AG04450 (cell line): Measurements from ENCODE around the gene SAMMSON. TPM values are rescaled to one million over a fixed set of nuclear protein-coding genes. Genes with fewer than 3 reads are reported as not detected.

Experiments
- CTCF ChIA-PET: fragments of 300-600, 350-600 bp; formaldehyde crosslinking; extraction: SDS; loops from one replicate; lab custom pipeline; 2022; ENCODE audit warnings: antibody characterized with exemption, inconsistent platforms; lab: Charles Lee
- POLR2A ChIA-PET: fragments of 350-600 bp; formaldehyde crosslinking; extraction: SDS; loops from one replicate; lab custom pipeline; 2021; ENCODE audit warnings: antibody characterized with exemption, inconsistent platforms; lab: Yijun Ruan, JAX
- DNase-seq: peaks from one replicate; pipeline ENCODE4 v3.0.0-alpha.2; 2011; ENCODE audit warnings: low read depth, low spot score
- H3K27ac ChIP-seq: one replicate; pipeline ENCODE4 v1.5.1; 2012; ENCODE audit warnings: low read depth, low read length, control low read depth
- H3K27me3 ChIP-seq: one replicate; pipeline ENCODE4 v1.6.0; 2012; ENCODE audit warnings: low read length; ENCODE audit not compliant: control insufficient read depth, insufficient read depth
- H3K4me3 ChIP-seq: 2 replicates; pipeline ENCODE4 v1.5.1; 2011; ENCODE audit warnings: mild to moderate bottlenecking, low read depth, low read length, control low read depth
- H3K9me3 ChIP-seq: 2 replicates; pipeline ENCODE4 v1.5.1; 2012; ENCODE audit warnings: low read length; ENCODE audit not compliant: control insufficient read depth, insufficient read depth
- polyA plus RNA-seq: library from polyadenylated mRNA; depleted of rRNA; stranded (reverse); fragments of >200 nt; gene quantifications from 2 replicates; pipeline ENCODE4 v1.2.3, GENCODE V29; 2011
- TF ChIP-seq, protein P1 (sequence below): IDR thresholded peaks from 2 replicates; pipeline ENCODE4 v1.5.1; 2011; ENCODE audit warnings: low read depth, low read length, control low read depth, inconsistent platforms

SAMMSON gene
- polyA plus RNA-seq, 1 experiment, result not detected

DNA sequence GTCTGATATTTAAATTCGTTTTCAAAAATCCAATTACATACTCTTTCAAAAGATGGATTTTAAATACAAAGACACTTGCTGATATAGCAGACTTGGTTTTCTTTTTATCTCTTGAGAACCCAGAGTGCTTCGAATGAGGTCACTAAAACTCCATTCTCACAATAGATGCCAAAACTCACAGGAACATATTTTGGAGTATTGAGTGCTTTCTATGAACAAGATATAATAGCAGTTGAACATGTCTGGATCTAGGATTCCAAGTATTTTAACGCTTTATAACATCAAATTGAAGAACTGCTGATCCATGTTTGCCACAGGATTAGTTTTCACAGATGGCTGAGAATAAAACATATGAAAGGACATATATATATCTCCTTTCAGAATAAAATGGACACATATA is 113.2 kb downstream of the SAMMSON start:
- ChIA-PET POLR2A (no interaction called here), CTCF (no interaction called here)
- TF ChIP-seq, protein P1, sequence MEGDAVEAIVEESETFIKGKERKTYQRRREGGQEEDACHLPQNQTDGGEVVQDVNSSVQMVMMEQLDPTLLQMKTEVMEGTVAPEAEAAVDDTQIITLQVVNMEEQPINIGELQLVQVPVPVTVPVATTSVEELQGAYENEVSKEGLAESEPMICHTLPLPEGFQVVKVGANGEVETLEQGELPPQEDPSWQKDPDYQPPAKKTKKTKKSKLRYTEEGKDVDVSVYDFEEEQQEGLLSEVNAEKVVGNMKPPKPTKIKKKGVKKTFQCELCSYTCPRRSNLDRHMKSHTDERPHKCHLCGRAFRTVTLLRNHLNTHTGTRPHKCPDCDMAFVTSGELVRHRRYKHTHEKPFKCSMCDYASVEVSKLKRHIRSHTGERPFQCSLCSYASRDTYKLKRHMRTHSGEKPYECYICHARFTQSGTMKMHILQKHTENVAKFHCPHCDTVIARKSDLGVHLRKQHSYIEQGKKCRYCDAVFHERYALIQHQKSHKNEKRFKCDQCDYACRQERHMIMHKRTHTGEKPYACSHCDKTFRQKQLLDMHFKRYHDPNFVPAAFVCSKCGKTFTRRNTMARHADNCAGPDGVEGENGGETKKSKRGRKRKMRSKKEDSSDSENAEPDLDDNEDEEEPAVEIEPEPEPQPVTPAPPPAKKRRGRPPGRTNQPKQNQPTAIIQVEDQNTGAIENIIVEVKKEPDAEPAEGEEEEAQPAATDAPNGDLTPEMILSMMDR, result no peak
- DNase-seq, result no peak
- Histone ChIP-seq H3K27me3 (no peaks in the 10 kb centered on the region), H3K27ac (no peak overlapping the region), H3K4me3 (no peak overlapping the region), H3K9me3 (no peaks in the 10 kb centered on the region)

DNA sequence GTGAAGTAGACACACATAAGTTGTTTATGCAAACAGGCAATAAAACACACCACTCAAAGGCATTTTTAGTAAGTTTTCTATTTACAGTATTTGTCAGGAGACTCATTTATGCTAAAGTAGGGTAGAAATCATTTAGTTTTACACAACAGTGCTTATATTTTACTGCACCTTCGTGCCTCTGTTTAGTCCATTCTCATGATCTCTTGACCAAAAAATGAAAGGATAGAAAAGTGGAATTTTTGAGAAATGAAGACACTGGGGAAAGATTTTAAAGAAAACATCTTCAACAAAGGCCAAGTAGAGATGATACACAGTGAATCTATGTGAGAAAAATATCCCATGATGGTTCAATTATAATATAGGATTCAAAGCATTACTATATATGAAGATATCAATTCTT is 114.9 kb downstream of the SAMMSON start:
- no peak overlapping the region for H3K4me3 ChIP-seq
- no peaks in the 10 kb centered on the region for H3K27me3 ChIP-seq
- TF ChIP-seq, protein P1, result no peak
- DNase-seq, result no peak
- no peak overlapping the region for H3K27ac ChIP-seq
- ChIA-PET POLR2A (no interaction called here), CTCF (interaction anchor here (0.7 kb wide), 1 partner anchor 50 kb away, joined by 3 read pairs; no protein-coding TSS in a partner anchor)
- no peaks in the 10 kb centered on the region for H3K9me3 ChIP-seq

DNA sequence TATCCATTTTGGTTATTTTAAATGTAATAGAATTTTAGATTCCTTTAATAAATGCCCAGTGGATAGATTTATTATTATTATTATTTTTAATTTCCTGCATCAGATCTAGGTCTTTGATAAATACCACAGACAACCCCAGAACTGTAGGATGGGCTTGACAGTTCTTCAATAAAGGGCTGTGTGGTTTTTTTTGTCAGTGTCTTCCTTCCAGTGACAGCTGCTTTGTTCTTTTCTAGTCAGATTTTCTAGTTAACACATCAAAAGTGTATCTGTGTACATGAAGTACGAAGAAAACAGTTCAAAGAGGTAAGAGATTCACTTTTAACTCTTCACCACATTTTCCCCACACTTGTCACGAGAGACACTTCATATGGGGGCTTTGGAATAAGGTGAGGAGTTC is 120.3 kb downstream of the SAMMSON start:
- TF ChIP-seq, protein P1, result no peak
- ChIA-PET POLR2A (no interaction called here), CTCF (interaction anchor here (0.6 to 3.3 kb wide), 11 partner anchors 8 to 1533 kb away, joined by 3 to 30 read pairs (median 6); no protein-coding TSS in a partner anchor)
- H3K27me3 ChIP-seq, result no peaks in the 10 kb centered on the region
- no peak for DNase-seq
- no peak overlapping the region for H3K4me3 ChIP-seq
- no peaks in the 10 kb centered on the region for H3K9me3 ChIP-seq
- H3K27ac ChIP-seq, result no peak overlapping the region
